Mammary epithelial cell (primary cell): ENCODE results near the gene CCDC85C.

Experiments
- EZH2 ChIP-seq: IDR thresholded peaks from 2 replicates; pipeline ENCODE4 v1.6.1; 2012; ENCODE audit warnings: low read length, inconsistent platforms, borderline replicate concordance
- TF ChIP-seq, protein P1 (sequence below), 2 donors: IDR thresholded peaks in 1 of 2; conservative IDR thresholded peaks in 1 of 2; 2 replicates each; pipeline ENCODE4 v1.5.1; 2011 to 2012; ENCODE audit warnings: inconsistent platforms in 2 of 2, low read length in 2 of 2, mild to moderate bottlenecking in 2 of 2, control low read depth in 1 of 2, low read depth in 1 of 2; ENCODE audit not compliant: insufficient read depth in 1 of 2; ENCODE audit errors: extremely low read depth in 1 of 2

DNA sequence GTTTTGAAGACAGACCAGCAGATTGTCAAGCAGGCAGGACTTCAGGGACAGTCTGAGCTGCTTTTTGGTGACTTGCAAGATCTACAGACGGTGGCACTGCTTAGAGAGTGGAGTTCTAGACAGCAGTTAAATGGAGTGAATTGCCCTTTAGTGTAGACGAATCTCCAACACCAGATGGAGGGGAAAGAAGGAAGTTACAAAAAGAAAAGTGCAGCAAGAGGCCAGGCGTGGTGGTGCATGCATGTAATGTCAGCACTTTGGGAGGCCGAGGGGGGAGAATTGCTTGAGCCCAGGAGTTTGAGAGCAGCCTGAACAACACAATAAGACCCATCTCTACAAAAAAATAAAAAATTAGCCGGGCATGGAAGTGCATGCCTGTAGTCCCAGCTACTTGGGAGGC, 32.5 kb upstream of the CCDC85C start:
- TF ChIP-seq, protein P1, sequence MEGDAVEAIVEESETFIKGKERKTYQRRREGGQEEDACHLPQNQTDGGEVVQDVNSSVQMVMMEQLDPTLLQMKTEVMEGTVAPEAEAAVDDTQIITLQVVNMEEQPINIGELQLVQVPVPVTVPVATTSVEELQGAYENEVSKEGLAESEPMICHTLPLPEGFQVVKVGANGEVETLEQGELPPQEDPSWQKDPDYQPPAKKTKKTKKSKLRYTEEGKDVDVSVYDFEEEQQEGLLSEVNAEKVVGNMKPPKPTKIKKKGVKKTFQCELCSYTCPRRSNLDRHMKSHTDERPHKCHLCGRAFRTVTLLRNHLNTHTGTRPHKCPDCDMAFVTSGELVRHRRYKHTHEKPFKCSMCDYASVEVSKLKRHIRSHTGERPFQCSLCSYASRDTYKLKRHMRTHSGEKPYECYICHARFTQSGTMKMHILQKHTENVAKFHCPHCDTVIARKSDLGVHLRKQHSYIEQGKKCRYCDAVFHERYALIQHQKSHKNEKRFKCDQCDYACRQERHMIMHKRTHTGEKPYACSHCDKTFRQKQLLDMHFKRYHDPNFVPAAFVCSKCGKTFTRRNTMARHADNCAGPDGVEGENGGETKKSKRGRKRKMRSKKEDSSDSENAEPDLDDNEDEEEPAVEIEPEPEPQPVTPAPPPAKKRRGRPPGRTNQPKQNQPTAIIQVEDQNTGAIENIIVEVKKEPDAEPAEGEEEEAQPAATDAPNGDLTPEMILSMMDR (conservative IDR thresholded peaks at IDR 0.05 in 1 of 2, IDR thresholded peaks at IDR 0.05 in 1 of 2; ENCODE audit: extremely low read depth in 1 of 2, insufficient read depth in 1 of 2, low read depth in 1 of 2, low read length in 2 of 2): no peak
- TF ChIP-seq EZH2: no peak
